Neural cell (in vitro differentiated cells): ENCODE measurements around the gene MAPRE3. TPM values are rescaled to one million over a fixed set of nuclear protein-coding genes. Genes with fewer than 3 reads are reported as not detected.

Experiments
- H2AFZ ChIP-seq: fragments of 200-600, 300-800 bp; sonication (generic), shearing (Covaris generic); 2 replicates; pipeline ENCODE4 v1.6.0; 2014; ENCODE audit warnings: low read depth, mild to moderate bottlenecking, antibody characterized with exemption, low read length, moderate library complexity
- H3F3A ChIP-seq: fragments of 200-600 bp; shearing (Covaris generic); 2 replicates; pipeline ENCODE4 v1.6.1; 2016; ENCODE audit warnings: mild to moderate bottlenecking, moderate library complexity, mixed read lengths, antibody characterized with exemption, low read length; ENCODE audit not compliant: insufficient read depth, poor library complexity, severe bottlenecking
- H3K27ac ChIP-seq: fragments of 200-600, 300-800 bp; sonication (generic), shearing (Covaris generic); 2 replicates; pipeline ENCODE4 v1.5.1; 2014; ENCODE audit warnings: mild to moderate bottlenecking, low read length, moderate library complexity
- H3K27me3 ChIP-seq: fragments of 300-800, 200-600 bp; sonication (generic), shearing (Covaris generic); 2 replicates; pipeline ENCODE4 v1.6.0; 2014; ENCODE audit warnings: mild to moderate bottlenecking, low read depth, low read length, moderate library complexity; ENCODE audit not compliant: insufficient read depth
- H3K36me3 ChIP-seq: fragments of 300-800, 200-600 bp; sonication (generic), shearing (Covaris generic); 2 replicates; pipeline ENCODE4 v1.5.1; 2014; ENCODE audit warnings: mild to moderate bottlenecking, antibody characterized with exemption, low read length, moderate library complexity; ENCODE audit not compliant: insufficient read depth
- H3K4me2 ChIP-seq: fragments of 300-800, 200-600 bp; sonication (generic), shearing (Covaris generic); 2 replicates; pipeline ENCODE4 v1.6.0; 2014; ENCODE audit warnings: mild to moderate bottlenecking, low read length
- H3K4me3 ChIP-seq: fragments of 300-800, 200-600 bp; sonication (generic), shearing (Covaris generic); 2 replicates; pipeline ENCODE4 v1.5.1; 2014; ENCODE audit warnings: mild to moderate bottlenecking, low read length, moderate library complexity
- H3K79me2 ChIP-seq: fragments of 200-600 bp; shearing (Covaris generic); replicated peaks from 2 replicates; pipeline ENCODE4 v1.6.0; 2014; ENCODE audit warnings: mild to moderate bottlenecking, low read length, moderate library complexity; ENCODE audit not compliant: insufficient read depth
- H3K9ac ChIP-seq: fragments of 300-800, 200-600 bp; sonication (generic), shearing (Covaris generic); 2 replicates; pipeline ENCODE4 v1.6.1; 2016; ENCODE audit warnings: mild to moderate bottlenecking, low read length, mixed read lengths
- H3K9me2 ChIP-seq: fragments of 200-600 bp; shearing (Covaris generic); 2 replicates; pipeline ENCODE4 v1.6.1; 2016; ENCODE audit warnings: mild to moderate bottlenecking, low read length, mixed read lengths; ENCODE audit not compliant: insufficient read depth
- H3K9me3 ChIP-seq: fragments of 200-600, 300-800 bp; sonication (generic), shearing (Covaris generic); 2 replicates; pipeline ENCODE4 v1.6.1; 2016; ENCODE audit warnings: mild to moderate bottlenecking, mixed run types, low read length, moderate library complexity, mixed read lengths
- H4K20me1 ChIP-seq: fragments of 200-600 bp; shearing (Covaris generic); 2 replicates; pipeline ENCODE4 v1.6.1; 2016; ENCODE audit warnings: mild to moderate bottlenecking, mixed run types; ENCODE audit not compliant: insufficient read depth
- EP300 ChIP-seq: fragments of 450-650 bp; conservative IDR thresholded peaks from 2 replicates; pipeline ENCODE4 v1.6.1; 2014; ENCODE audit warnings: antibody characterized with exemption, mild to moderate bottlenecking, moderate library complexity; ENCODE audit not compliant: poor library complexity, severe bottlenecking
- EZH2 ChIP-seq: fragments of 200-600, 300-800 bp; shearing (Covaris generic), sonication (generic); IDR thresholded peaks from 2 replicates; pipeline ENCODE4 v1.6.1; 2014; ENCODE audit warnings: antibody characterized with exemption, low read length, borderline replicate concordance, mild to moderate bottlenecking; ENCODE audit not compliant: insufficient read depth, poor library complexity, severe bottlenecking
- MXI1 ChIP-seq: fragments of 450-650 bp; conservative IDR thresholded peaks from 2 replicates; pipeline ENCODE4 v1.6.1; 2014; ENCODE audit warnings: antibody characterized with exemption, mild to moderate bottlenecking; ENCODE audit not compliant: poor library complexity, severe bottlenecking
- POLR2AphosphoS5 ChIP-seq: IDR thresholded peaks from 2 replicates; pipeline ENCODE4 v1.6.1; 2012
- RAD21 ChIP-seq: fragments of 450-650 bp; conservative IDR thresholded peaks from 2 replicates; pipeline ENCODE4 v1.6.1; 2014; ENCODE audit warnings: antibody characterized with exemption, mild to moderate bottlenecking, moderate library complexity
- SMC3 ChIP-seq: fragments of 450-650 bp; conservative IDR thresholded peaks from 2 replicates; pipeline ENCODE4 v1.6.1; 2014; ENCODE audit warnings: antibody characterized with exemption, mild to moderate bottlenecking, moderate library complexity; ENCODE audit not compliant: poor library complexity
- TAF1 ChIP-seq: IDR thresholded peaks from 2 replicates; pipeline ENCODE4 v1.6.1; 2012; ENCODE audit warnings: low read depth
- polyA plus RNA-seq: library from polyadenylated mRNA; depleted of rRNA; stranded (reverse); fragments of >200 nt; gene quantifications from 2 replicates; pipeline ENCODE4 v1.2.3, GENCODE V29; 2014
- TF ChIP-seq, protein P1 (sequence below): fragments of 450-650 bp; IDR thresholded peaks from 2 replicates; pipeline ENCODE4 v1.5.1; 2014; ENCODE audit warnings: antibody characterized with exemption, mild to moderate bottlenecking, moderate library complexity; ENCODE audit not compliant: poor library complexity, severe bottlenecking
- TF ChIP-seq, protein P2 (sequence below): IDR thresholded peaks from 2 replicates; pipeline ENCODE4 v1.6.1; 2012; ENCODE audit warnings: borderline replicate concordance

Gene MAPRE3
- polyA plus RNA-seq, 1 donor from 2014 or later = 69.2 TPM

- no peaks in the 10 kb centered on the region for H3F3A ChIP-seq
- no peak overlapping the region for H3K4me2 ChIP-seq
These were observed 11.8 kb downstream of the MAPRE3 start for GRCh38 chr2:26982102-26982742.

DNA sequence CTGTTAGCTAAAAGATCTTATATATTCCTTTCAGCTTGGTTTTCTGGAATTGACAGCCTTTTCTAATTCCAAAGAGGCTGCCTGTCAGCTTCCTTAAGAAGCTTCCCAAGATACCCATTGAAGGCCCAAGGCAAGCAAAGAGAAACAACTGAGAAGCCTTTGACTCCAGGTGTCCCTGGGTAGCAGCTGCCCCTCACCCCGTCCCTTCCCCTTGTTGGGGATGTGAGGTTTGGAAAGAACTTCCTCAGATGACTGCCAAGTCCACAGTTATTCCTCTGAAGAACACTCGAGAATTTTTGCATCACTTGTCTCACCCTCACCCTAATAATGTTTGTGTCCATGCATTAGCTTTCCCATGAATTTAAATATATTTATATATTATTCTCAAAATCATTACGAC is 13.3 kb downstream of the MAPRE3 start:
- H3K9me3 ChIP-seq = no peaks in the 10 kb centered on the region
- no peak overlapping the region for H3K27ac ChIP-seq
- TF ChIP-seq, protein P1, sequence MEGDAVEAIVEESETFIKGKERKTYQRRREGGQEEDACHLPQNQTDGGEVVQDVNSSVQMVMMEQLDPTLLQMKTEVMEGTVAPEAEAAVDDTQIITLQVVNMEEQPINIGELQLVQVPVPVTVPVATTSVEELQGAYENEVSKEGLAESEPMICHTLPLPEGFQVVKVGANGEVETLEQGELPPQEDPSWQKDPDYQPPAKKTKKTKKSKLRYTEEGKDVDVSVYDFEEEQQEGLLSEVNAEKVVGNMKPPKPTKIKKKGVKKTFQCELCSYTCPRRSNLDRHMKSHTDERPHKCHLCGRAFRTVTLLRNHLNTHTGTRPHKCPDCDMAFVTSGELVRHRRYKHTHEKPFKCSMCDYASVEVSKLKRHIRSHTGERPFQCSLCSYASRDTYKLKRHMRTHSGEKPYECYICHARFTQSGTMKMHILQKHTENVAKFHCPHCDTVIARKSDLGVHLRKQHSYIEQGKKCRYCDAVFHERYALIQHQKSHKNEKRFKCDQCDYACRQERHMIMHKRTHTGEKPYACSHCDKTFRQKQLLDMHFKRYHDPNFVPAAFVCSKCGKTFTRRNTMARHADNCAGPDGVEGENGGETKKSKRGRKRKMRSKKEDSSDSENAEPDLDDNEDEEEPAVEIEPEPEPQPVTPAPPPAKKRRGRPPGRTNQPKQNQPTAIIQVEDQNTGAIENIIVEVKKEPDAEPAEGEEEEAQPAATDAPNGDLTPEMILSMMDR = no peak
- no peak for TF ChIP-seq EZH2
- TF ChIP-seq SMC3 = no peak
- TF ChIP-seq, protein P2, sequence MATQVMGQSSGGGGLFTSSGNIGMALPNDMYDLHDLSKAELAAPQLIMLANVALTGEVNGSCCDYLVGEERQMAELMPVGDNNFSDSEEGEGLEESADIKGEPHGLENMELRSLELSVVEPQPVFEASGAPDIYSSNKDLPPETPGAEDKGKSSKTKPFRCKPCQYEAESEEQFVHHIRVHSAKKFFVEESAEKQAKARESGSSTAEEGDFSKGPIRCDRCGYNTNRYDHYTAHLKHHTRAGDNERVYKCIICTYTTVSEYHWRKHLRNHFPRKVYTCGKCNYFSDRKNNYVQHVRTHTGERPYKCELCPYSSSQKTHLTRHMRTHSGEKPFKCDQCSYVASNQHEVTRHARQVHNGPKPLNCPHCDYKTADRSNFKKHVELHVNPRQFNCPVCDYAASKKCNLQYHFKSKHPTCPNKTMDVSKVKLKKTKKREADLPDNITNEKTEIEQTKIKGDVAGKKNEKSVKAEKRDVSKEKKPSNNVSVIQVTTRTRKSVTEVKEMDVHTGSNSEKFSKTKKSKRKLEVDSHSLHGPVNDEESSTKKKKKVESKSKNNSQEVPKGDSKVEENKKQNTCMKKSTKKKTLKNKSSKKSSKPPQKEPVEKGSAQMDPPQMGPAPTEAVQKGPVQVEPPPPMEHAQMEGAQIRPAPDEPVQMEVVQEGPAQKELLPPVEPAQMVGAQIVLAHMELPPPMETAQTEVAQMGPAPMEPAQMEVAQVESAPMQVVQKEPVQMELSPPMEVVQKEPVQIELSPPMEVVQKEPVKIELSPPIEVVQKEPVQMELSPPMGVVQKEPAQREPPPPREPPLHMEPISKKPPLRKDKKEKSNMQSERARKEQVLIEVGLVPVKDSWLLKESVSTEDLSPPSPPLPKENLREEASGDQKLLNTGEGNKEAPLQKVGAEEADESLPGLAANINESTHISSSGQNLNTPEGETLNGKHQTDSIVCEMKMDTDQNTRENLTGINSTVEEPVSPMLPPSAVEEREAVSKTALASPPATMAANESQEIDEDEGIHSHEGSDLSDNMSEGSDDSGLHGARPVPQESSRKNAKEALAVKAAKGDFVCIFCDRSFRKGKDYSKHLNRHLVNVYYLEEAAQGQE = no peak
- no peak for TF ChIP-seq TAF1
- no peak for TF ChIP-seq MXI1
- no peak for TF ChIP-seq EP300
- no peak for TF ChIP-seq RAD21
- TF ChIP-seq POLR2AphosphoS5 = no peak
- no peak overlapping the region for H3K9ac ChIP-seq
- no peaks in the 10 kb centered on the region for H3F3A ChIP-seq
- H3K4me2 ChIP-seq = no peak overlapping the region
- H2AFZ ChIP-seq = no peak overlapping the region
- H3K79me2 ChIP-seq = peaks cover 34% of the 10 kb centered on the region
- no peaks in the 10 kb centered on the region for H3K27me3 ChIP-seq
- H4K20me1 ChIP-seq = no peaks in the 10 kb centered on the region
- no peak overlapping the region for H3K4me3 ChIP-seq
- peaks cover 7% of the 10 kb centered on the region for H3K36me3 ChIP-seq
- H3K9me2 ChIP-seq = no peaks in the 10 kb centered on the region

More at GRCh38 chr2:26982102-26982742, 11.8 kb downstream of the MAPRE3 start:
- TF ChIP-seq, protein P1 = no peak
- TF ChIP-seq POLR2AphosphoS5 = no peak
- no peak for TF ChIP-seq TAF1
- TF ChIP-seq EP300 = no peak
- TF ChIP-seq SMC3 = no peak
- TF ChIP-seq RAD21 = no peak
- TF ChIP-seq EZH2 = no peak
- TF ChIP-seq MXI1 = no peak
- TF ChIP-seq, protein P2 = no peak
- peaks cover 40% of the 10 kb centered on the region for H3K79me2 ChIP-seq
- H3K9ac ChIP-seq = no peak overlapping the region
- no peaks in the 10 kb centered on the region for H3K9me3 ChIP-seq
- H3K9me2 ChIP-seq = no peaks in the 10 kb centered on the region
- H2AFZ ChIP-seq = no peak overlapping the region
- H3K27me3 ChIP-seq = no peaks in the 10 kb centered on the region
- H3K27ac ChIP-seq = no peak overlapping the region
- peaks cover 7% of the 10 kb centered on the region for H3K36me3 ChIP-seq
- peaks cover 2% of the 10 kb centered on the region for H4K20me1 ChIP-seq
- H3K4me3 ChIP-seq = no peak overlapping the region
